ENCODE measurements around the gene SFN.
"Not testable (repeated sequence)": the region's sequence is repeated elsewhere in the genome, so short reads cannot be mapped to it uniquely, and the experiment has no call there.

Gene SFN

GRCh38 chr1:26862781-26863684, at the start of gene SFN:
SFN (plus strand) TSS chr1:26863149; CDS start chr1:26863213, 64 bp downstream.
- no peak for DNase-seq

GRCh38 chr1:26814377-26814776, 48.6 kb upstream of the SFN start:
- no peak for DNase-seq

GRCh38 chr1:26814893-26815292, 48.1 kb upstream of the SFN start:
- DNase-seq, result no peak

GRCh38 chr1:26820784-26821269, 42.1 kb upstream of the SFN start:
- no peak for DNase-seq

- DNase-seq, result no peak
These were observed 40.1 kb upstream of the SFN start for GRCh38 chr1:26822737-26823395.

GRCh38 chr1:26824731-26825130, 38.2 kb upstream of the SFN start:
- DNase-seq, result no peak

GRCh38 chr1:26826261-26827105, 36.5 kb upstream of the SFN start, which contains the start of gene ZDHHC18:
ZDHHC18 (plus strand) TSS chr1:26826688; CDS start chr1:26826805, 117 bp downstream.
- peak in 1 of 2 experiments; percentile 44 for DNase-seq

GRCh38 chr1:26827106-26827604, 35.8 kb upstream of the SFN start:
- no peak for DNase-seq

- peak in 1 of 2 experiments; percentile 52 for DNase-seq
These were observed 35.3 kb upstream of the SFN start for GRCh38 chr1:26827663-26828062.

- DNase-seq, result no peak
These were observed 34.4 kb upstream of the SFN start for GRCh38 chr1:26828411-26828991.

- DNase-seq, result no peak
These were observed 33.6 kb upstream of the SFN start for GRCh38 chr1:26829184-26829911.

- DNase-seq, result no peak
These were observed 31.9 kb upstream of the SFN start for GRCh38 chr1:26831059-26831458.

GRCh38 chr1:26831546-26832248, 31.3 kb upstream of the SFN start:
- no peak for DNase-seq

- DNase-seq, result peak in 1 of 2 experiments; percentile 9
These were observed 30.5 kb upstream of the SFN start for GRCh38 chr1:26832249-26832960.

GRCh38 chr1:26833432-26834405, 29.2 kb upstream of the SFN start:
- DNase-seq, result peak in 1 of 2 experiments; percentile 9

- DNase-seq, result not testable (repeated sequence)
These were observed 25.3 kb upstream of the SFN start for GRCh38 chr1:26837665-26838064.

- no peak for DNase-seq
These were observed 24.2 kb upstream of the SFN start for GRCh38 chr1:26838474-26839338.

GRCh38 chr1:26839339-26839722, 23.6 kb upstream of the SFN start:
- DNase-seq, result no peak
